ENCODE results near the gene EDEM2. TPM values are rescaled to one million over a fixed set of nuclear protein-coding genes. Genes with fewer than 3 reads are reported as not detected.
A peak's percentile ranks its signal among the peaks of the same experiment; 100 is the strongest.

EDEM2 gene
- polyA plus RNA-seq, 1 donor (not counting 4 experiments of a cell fraction or from before 2014, with no cell fraction given) = 15.4 TPM

- peak within 1 kb of the TSS; percentile 92 for H3K4me2 ChIP-seq (ENCODE audit: control insufficient read depth, extremely low read depth, insufficient read depth, low read depth, low read length)
- no peaks in the 10 kb centered on the region for H3K9me1 ChIP-seq (ENCODE audit: control insufficient read depth, extremely low read depth, insufficient read depth, low read length)
- H3K79me2 ChIP-seq (ENCODE audit: control insufficient read depth, insufficient read depth, low read length) = peaks cover 47% of the 10 kb centered on the region
- dilution Hi-C loops (cut with MboI; ENCODE audit: extremely low pct_ligation_motif_present, low sequenced_read_pairs) = no loop called here
- H3K27ac ChIP-seq (ENCODE audit: control insufficient read depth, insufficient read depth, low read length) = peak within 1 kb of the TSS; percentile 76
- H4K20me1 ChIP-seq (ENCODE audit: control insufficient read depth, extremely low read depth, insufficient read depth, low read length) = peaks cover 5% of the 10 kb centered on the region
- TF ChIP-seq EZH2 (IDR thresholded peaks at IDR 0.05; ENCODE audit: low read length) = no peak
- TF ChIP-seq, protein P1, sequence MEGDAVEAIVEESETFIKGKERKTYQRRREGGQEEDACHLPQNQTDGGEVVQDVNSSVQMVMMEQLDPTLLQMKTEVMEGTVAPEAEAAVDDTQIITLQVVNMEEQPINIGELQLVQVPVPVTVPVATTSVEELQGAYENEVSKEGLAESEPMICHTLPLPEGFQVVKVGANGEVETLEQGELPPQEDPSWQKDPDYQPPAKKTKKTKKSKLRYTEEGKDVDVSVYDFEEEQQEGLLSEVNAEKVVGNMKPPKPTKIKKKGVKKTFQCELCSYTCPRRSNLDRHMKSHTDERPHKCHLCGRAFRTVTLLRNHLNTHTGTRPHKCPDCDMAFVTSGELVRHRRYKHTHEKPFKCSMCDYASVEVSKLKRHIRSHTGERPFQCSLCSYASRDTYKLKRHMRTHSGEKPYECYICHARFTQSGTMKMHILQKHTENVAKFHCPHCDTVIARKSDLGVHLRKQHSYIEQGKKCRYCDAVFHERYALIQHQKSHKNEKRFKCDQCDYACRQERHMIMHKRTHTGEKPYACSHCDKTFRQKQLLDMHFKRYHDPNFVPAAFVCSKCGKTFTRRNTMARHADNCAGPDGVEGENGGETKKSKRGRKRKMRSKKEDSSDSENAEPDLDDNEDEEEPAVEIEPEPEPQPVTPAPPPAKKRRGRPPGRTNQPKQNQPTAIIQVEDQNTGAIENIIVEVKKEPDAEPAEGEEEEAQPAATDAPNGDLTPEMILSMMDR (optimal IDR thresholded peaks at IDR 0.05 in 1 of 3, IDR thresholded peaks at IDR 0.05 in 1 of 3, conservative IDR thresholded peaks at IDR 0.05 in 1 of 3; ENCODE audit: extremely low read depth in 1 of 3, insufficient read depth in 2 of 3, low read length in 3 of 3) = peak; percentile 84 to 97 (median 95)
- FAIRE-seq (peak; percentile 62), DNase-seq (ENCODE audit: low read depth, low spot score) (no peak)
- peaks cover 0 to 4% of the 10 kb centered on the region in 2 experiments for H3K36me3 ChIP-seq (ENCODE audit: control insufficient read depth in 2 of 2, extremely low read depth in 1 of 2, insufficient read depth in 2 of 2, low read length in 2 of 2)
- peak within 1 kb of the TSS; percentile 90 for H3K9ac ChIP-seq (ENCODE audit: control insufficient read depth, extremely low read depth, insufficient read depth, low read length)
- peak within 1 kb of the TSS; percentile 98 for H2AFZ ChIP-seq (ENCODE audit: control insufficient read depth, low read length)
- peaks cover 25% of the 10 kb centered on the region for H3K4me1 ChIP-seq (ENCODE audit: control insufficient read depth, extremely low read depth, insufficient read depth, low read length)
- peak within 1 kb of the TSS; percentile 71 to 94 (median 90) for H3K4me3 ChIP-seq (ENCODE audit: control insufficient read depth in 2 of 3, extremely low read depth in 1 of 3, insufficient read depth in 2 of 3, low read depth in 1 of 3, low read length in 3 of 3)
- no peaks in the 10 kb centered on the region for H3K9me3 ChIP-seq (ENCODE audit: control insufficient read depth, low read depth, low read length)
- no peaks in the 10 kb centered on the region for H3K27me3 ChIP-seq (ENCODE audit: control insufficient read depth, extremely low read depth, insufficient read depth, low read length)
Observed at GRCh38 chr20:35092524-35093266, 54.4 kb downstream of the EDEM2 start, which contains the start of gene TRPC4AP. Gene TRPC4AP (minus strand): TSS chr20:35092807. CDS start chr20:35092781, 26 bp downstream.

DNA sequence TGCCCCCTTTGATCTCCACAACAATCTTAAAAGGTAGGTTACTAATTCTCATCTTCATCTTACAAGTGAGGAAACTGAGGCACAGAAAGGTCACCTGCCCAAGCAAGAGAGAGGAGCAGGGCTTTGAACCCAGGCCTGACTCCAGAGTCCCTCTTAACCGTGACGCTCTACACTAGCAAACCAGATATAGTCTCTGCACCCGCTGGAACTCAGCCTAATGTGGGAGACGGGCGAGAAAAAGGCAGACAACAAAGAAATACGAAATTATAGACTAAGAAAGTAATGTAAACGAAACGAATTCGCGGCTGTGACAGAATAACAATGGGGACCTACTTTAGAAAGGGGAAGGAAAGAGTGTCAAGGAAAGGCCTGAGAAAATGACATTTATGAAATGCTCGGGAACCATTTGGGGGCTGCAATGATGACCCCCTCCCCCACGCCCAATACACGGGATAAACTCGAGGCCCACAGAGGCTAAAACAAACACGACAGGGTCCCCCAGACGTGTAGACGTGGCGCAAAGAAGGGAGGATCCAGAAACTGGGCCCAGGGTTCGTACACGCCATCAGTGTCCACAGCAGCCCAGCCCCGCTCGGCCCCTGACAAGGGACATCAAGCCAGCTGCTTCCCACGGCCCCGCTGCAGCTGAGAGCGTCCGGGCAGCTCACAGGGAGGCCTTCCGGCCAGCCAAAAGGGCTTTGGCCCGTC lies 55.2 kb downstream of the EDEM2 start:
- Histone ChIP-seq H3K9me1 (ENCODE audit: control insufficient read depth, extremely low read depth, insufficient read depth, low read length) (no peaks in the 10 kb centered on the region), H2AFZ (ENCODE audit: control insufficient read depth, low read length) (peak overlapping the region; percentile 58), H3K4me1 (ENCODE audit: control insufficient read depth, extremely low read depth, insufficient read depth, low read length) (peaks cover 25% of the 10 kb centered on the region), H3K79me2 (ENCODE audit: control insufficient read depth, insufficient read depth, low read length) (peaks cover 52% of the 10 kb centered on the region), H3K4me3 (ENCODE audit: control insufficient read depth in 2 of 3, extremely low read depth in 1 of 3, insufficient read depth in 2 of 3, low read depth in 1 of 3, low read length in 3 of 3) (peak overlapping the region; percentile 71 to 94 (median 90)), H3K36me3 (ENCODE audit: control insufficient read depth in 2 of 2, extremely low read depth in 1 of 2, insufficient read depth in 2 of 2, low read length in 2 of 2) (peaks cover 0 to 9% of the 10 kb centered on the region in 2 experiments), H3K4me2 (ENCODE audit: control insufficient read depth, extremely low read depth, insufficient read depth, low read depth, low read length) (peak overlapping the region; percentile 92), H3K27me3 (ENCODE audit: control insufficient read depth, extremely low read depth, insufficient read depth, low read length) (no peaks in the 10 kb centered on the region), H4K20me1 (ENCODE audit: control insufficient read depth, extremely low read depth, insufficient read depth, low read length) (peaks cover 9% of the 10 kb centered on the region), H3K9me3 (ENCODE audit: control insufficient read depth, low read depth, low read length) (no peaks in the 10 kb centered on the region), H3K27ac (ENCODE audit: control insufficient read depth, insufficient read depth, low read length) (peak overlapping the region; percentile 76), H3K9ac (ENCODE audit: control insufficient read depth, extremely low read depth, insufficient read depth, low read length) (peak overlapping the region; percentile 90)
- no peak for DNase-seq (ENCODE audit: low read depth, low spot score)
- TF ChIP-seq EZH2 (IDR thresholded peaks at IDR 0.05; ENCODE audit: low read length) = no peak
- dilution Hi-C loops (cut with MboI; ENCODE audit: extremely low pct_ligation_motif_present, low sequenced_read_pairs) = no loop called here
- no peak for FAIRE-seq

All from keratinocyte (primary cell).